GM19468 (cell line): ENCODE results near the gene AGAP3.

ENCODE experiments used
- ATAC-seq: cut with Tn5 transposase; IDR thresholded peaks from one replicate; pipeline ENCODE4 v1.9.1; 2021; ENCODE audit warnings: mild to moderate bottlenecking, moderate library complexity, moderate number of reproducible peaks; ENCODE audit not compliant: unreplicated experiment; ENCODE audit errors: extremely low read depth

AGAP3 gene

GRCh38 chr7:151120896-151121295, 34.6 kb downstream of the AGAP3 start:
- ATAC-seq = no peak

DNA sequence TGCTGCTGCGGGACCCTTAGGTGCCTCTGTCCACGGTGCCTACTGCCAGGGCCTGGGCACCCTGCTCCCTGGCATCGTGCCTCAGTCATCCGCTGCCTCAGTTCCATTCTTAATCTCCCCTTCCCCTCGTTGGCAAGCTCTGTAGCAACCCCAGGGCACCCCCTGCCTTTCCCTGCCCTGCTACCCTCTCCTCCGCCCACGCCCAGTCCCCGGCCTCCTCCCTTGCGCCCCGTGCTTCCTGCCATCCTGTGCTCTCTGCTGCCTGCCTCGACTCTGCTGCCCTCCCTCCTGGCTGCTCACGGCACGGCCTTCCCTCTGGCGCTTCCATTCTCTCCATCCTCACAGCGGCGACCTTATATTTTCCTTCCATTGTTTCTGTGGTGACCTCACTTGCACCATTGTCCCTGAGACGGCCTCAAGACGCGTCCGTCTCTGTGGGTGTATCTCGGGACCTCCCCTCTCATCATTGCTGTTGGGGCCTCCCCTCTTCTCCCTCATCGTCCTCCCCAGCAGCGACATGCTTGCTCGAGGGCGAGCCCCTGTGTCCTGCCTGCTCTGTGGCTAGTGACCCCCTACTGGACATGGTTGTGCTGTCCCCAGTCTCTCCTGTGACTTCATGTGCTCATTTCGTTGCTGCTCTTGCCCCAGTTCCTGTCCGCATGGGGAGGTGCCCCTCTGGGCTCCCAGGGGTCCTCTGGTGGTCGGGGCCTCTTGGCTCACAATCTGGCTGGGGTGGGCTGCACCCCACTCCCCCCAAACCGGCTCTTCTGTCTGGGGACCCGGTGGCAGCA, 35.3 kb downstream of the AGAP3 start:
- ATAC-seq = no peak

DNA sequence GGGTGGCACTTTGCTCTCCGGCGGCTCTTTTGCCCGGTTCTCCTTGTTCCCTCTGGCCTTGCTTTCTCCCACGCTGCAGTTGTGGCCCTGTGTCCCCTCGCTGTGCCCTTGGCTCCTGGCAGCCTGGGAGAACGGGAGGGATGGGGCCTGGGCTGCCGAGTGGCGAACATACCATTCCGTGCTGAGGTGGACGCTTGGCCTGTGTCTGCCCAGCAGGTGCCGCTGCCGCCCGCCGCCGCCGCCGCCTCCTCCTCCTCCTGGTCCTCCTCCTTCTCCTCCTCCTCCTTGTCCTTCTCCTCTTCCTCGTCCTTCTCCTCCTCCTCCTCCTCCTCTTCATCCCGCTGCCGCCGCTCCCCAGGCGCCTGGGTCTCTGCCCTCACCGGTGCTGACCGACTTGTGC, 36.0 kb downstream of the AGAP3 start:
- no peak for ATAC-seq

DNA sequence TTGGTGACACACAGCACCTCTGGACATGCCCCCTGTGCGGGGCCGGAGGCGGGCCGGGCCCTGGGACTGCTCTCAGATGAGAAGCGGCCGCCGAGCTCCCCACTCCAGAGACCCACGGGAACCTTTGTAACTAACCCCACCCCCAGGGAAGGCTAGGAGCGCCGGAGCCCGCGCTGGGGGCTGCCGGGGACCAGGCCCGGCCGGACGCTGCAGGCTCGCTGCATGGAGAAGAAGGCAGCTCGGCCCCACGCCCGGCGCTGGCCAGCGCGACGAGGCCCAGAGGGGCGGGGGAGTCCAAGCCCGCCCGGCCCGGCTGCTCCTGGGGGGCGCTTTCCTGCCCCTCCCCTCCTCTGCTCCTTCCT, 36.5 kb downstream of the AGAP3 start:
- ATAC-seq = no peak

DNA sequence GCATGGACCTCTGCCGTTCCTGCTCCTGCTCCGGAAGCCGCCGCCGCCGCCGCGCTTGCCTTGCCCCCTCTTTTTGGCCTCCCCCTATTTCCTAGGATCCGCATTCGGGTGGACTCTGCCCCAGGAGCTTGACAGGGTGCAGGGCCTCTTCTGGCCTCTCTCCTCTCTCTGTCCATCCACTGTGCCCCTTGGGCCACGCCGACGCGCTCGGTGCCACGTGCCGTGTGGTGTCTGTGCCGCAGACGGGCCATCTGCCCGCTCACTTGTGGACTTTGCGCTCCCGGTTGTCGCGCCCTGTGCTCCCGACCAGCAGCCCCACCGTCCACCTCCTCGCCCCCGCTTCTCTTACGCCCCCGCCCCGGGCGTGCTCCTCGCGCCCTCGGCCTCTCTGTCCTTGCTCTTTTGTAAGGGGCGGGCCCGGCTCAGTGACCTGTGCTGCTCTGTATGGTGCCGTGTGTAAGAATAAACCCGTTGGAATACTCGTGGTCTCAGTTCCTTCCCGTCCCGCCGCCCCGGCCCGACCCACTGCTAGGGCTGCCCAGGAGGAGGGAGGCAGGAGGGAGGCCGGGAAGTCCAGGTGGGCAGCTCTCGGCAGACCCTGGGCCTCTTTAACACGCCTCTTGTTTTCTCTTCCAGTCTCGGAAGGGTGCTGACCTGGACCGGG, 37.0 kb downstream of the AGAP3 start:
- ATAC-seq = no peak

DNA sequence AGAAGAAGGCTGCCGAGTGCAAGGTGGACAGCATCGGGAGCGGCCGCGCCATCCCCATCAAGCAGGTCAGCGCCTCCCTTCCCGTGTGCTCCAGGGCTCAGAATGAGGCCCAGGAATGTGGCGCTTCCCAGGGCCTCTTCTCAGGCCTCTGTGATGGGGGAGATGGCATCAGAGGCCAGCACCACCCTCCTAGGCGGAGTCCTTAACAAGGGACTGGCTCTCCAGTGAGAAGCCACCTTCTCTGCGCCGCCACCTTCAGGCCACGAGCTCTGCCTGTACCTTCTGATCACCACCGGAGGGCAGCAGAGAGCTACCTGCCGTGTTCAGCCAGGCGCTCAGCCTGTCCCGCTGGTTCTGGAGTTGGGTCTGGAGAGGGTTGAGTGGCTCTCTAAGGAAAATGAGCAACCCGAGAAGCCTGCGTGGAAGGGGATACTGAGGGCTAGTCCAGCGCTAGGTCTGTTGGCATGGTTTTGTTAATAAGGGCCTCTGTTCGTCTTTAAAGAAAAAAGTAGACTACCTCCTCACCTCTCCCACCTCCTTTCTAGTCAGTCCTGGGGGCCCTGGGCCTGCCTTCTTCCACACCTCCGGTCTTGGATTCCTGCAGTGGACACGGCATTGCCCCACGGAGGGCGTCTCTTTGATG, 37.7 kb downstream of the AGAP3 start:
- no peak for ATAC-seq

GRCh38 chr7:151124481-151124880, 38.2 kb downstream of the AGAP3 start:
- ATAC-seq = no peak

- no peak for ATAC-seq
Measured at GRCh38 chr7:151124899-151125399, 38.7 kb downstream of the AGAP3 start.

DNA sequence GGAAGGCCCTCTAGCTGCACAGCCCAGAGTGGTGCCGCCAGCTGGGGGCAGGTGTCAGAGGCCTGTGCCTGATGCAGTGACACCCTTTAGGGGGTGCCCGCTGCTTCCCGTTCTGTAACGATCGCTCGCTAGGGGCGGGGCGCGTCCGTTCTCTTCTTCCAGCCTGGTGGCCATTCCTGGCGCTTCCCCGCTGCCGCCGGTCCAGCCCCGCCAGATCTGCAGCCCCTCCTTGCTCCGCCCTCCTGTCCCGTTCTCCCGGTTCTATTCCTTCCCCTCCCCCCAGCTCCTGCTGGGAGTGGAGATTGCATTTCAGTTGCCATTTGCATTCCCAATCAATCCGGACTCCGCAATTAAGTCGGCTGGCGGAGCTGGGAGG, 39.2 kb downstream of the AGAP3 start:
- ATAC-seq = no peak

DNA sequence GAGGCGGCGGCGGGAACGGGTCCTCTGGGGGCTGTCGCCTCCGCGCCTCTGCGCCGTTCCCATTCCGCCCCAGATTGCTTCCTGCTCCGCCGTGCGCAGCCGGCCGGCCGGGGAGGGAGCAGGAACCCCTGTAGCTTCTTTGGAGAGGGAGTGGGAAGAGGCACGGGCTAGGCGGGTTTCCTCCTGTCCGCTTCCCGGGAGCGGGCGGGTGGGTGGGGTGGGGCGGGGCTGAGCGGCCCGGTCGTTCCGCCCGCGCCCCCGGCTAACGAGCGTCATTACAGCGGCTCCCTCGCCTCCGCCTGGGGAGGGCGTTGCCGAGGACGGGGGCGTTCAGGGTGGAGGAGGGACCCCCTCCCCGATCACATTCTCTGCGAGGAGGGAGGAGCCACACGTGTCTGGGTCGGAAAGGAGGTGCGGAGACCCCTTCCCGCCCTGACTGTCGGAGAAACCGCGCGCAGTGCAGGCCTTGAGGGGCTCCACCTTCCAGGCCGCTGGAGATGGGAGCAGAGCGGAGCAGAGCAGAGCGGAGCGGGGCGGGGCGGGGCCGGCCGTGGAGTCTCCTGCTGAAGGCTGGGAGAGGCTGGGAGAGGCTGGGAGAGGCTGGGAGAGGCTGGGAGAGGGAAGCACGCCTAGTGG, 39.7 kb downstream of the AGAP3 start:
- no peak for ATAC-seq

GRCh38 chr7:151126491-151127137, 40.3 kb downstream of the AGAP3 start:
- ATAC-seq = no peak

- no peak for ATAC-seq
Measured at GRCh38 chr7:151128144-151128543, 41.9 kb downstream of the AGAP3 start.

DNA sequence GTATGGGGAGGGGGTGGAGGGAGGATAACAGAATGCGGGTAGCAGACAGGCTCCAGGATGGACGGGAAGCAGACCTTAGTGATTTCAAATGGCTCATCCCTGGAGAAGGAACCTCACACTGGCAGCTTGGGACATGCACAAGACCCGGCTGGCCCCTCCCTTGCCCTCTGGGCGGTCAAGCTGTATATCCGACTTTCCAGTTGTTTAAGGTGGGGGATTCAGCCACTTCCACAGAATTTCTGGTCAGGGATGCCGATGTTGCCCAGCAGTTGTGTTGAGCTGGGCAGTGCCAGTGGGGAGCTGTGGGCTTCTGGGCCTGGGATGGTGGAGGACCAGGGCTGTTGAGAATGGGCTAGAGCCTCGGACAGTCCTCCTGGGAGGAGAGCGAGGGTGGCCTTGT, 42.4 kb downstream of the AGAP3 start:
- ATAC-seq = no peak

GRCh38 chr7:151129117-151129959, 43.1 kb downstream of the AGAP3 start:
- ATAC-seq = no peak

- ATAC-seq = no peak
Measured at GRCh38 chr7:151129960-151130591, 43.8 kb downstream of the AGAP3 start.

DNA sequence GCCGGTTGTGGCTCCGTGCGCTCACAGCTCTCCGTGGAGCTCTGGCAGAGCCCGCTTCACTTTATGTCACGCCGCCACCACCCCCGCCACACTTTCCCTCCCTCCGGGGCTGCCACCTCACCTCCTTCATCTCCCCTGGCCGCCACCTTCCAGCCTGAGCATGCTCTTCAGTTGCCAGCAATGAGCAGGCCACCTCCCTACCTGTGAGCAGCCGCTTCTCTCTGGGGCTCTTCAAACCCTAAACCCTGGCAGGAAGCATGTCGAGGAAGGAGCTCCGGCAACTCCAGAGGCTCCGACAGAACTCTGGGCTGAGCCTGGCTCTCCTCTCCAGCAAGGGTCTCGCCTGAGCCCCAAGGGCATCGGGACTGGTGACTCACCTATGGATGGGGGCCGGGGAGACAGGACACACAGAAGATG, 44.5 kb downstream of the AGAP3 start:
- no peak for ATAC-seq

GRCh38 chr7:151131224-151131591, 44.9 kb downstream of the AGAP3 start:
- no peak for ATAC-seq

- no peak for ATAC-seq
Measured at GRCh38 chr7:151131592-151132293, 45.5 kb downstream of the AGAP3 start.
